ENCODE results near the gene SPATA25.
"Not testable (repeated sequence)": the region's sequence is repeated elsewhere in the genome, so short reads cannot be mapped to it uniquely, and the experiment has no call there.

The SPATA25 gene

DNA sequence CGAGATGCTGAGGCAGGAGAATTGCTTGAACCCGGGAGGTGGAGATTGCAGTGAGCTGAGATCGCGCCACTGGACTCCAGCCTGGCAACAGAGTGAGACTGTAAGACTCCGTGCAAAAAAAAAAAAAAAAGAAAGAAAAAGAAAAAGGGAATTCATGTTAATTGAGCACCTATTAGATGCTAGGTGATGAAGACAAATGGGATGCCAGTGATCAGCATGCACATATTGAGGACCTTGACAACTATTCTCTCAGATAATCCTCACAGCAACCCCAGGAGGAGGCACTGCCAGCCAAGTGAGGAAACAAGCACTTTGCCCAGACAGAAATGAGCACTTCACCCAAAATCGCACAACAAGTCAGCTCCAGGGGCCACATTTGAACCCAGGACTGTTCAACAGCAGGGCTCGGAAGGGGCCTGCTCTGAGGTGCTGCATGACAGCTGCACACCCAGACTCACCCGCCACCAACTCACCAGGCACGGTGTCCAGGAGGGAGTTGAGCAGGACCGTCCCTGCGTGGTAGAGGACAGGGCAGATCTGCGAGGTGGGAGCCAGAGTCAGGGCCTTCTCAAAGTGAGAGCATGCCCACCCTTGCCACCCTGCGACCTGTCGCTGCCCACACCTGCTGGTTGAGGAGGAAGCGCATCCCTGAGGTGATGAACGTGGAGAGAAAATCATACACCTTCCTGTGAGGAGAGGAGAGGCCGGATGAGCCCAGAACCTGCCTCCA, 20.0 kb upstream of the SPATA25 start:
- DNase-seq = no peak
- Mint-ChIP-seq H3K9me3 (no peaks in the 10 kb centered on the region), H3K36me3 (ENCODE audit: low read depth) (no peaks in the 10 kb centered on the region), H3K4me1 (peaks cover 19% of the 10 kb centered on the region), H3K4me3 (no peak overlapping the region), H3K27me3 (peaks cover 2% of the 10 kb centered on the region), H3K27ac (no peak overlapping the region)
- no peak for ATAC-seq

DNA sequence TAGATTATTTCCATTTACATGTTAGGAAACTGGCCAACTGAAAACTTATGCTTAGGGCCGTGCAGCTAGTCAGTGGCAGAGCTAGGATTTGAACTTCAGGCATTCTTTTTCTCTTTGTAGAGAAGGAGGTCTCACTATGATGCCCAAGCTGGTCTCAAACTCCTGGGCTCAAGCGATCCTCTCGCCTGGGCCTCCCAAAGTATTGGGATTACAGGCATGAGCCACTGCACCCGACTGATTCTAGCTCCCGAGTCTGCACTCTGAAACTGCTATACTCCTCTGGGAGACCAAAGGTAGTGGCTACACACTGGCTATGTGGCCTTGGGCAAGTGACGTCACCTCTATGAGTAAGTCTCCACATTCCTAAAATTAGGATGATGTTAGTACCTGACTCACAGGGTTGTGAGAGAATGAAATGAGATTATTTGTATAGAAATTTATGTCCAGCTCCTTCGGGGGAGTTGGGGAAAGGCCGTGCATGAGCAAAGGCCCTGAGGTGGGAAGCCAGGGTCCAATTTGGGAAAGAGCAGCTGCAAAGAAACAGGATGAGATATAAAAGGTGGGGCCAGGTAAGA, 18.2 kb upstream of the SPATA25 start:
- Mint-ChIP-seq H3K27ac (no peak overlapping the region), H3K4me3 (no peak overlapping the region), H3K4me1 (peaks cover 7% of the 10 kb centered on the region), H3K36me3 (ENCODE audit: low read depth) (no peaks in the 10 kb centered on the region), H3K9me3 (no peaks in the 10 kb centered on the region), H3K27me3 (no peaks in the 10 kb centered on the region)
- ATAC-seq (no peak), DNase-seq (no peak)

DNA sequence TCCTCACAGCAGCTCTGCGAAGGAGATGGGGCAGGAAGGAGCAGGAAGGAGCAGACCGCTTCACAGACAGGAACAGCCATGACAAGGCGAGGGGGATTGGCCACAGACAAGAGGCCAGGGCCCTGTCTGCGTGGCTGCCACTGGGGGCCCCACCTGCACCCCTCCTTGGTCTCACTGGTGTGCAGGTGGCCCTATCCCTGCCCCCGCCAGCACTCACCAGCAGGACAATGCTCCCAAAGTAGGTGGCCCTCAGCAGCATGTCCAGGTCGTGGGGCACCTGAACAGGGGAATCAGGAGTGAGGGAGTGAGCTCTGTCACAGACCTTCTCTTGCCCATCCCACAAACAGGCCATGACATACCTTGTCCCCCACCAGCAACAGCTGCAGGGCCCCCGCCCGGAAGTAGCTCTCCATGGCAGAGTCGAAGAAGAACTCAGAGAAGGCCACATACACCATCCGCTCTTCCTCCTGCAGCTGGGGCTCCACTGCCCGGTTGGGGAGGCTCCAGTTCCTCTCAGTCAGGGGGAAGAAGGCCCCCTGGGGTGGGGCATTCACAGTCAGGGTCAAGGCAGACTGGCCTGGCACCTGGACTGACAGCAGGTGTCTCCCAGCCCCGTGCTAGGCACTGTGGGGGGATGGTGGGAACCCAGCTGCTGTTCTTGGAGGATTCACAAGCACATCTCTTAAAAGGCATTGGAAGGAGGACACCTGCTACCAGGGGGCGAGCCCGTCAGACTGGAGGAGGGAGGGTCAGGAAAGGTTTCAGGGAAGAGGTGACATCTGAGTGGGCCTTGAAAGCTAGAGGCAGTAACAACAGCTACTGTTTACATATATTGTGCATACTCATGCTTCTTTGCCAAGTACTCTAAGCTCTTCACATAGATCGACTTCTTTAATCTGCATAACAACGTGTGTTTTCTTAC, 17.4 kb upstream of the SPATA25 start:
- no peak overlapping the region for H3K27ac Mint-ChIP-seq
- no peaks in the 10 kb centered on the region for H3K9me3 Mint-ChIP-seq
- no peaks in the 10 kb centered on the region for H3K36me3 Mint-ChIP-seq (ENCODE audit: low read depth)
- DNase-seq = no peak
- no peak overlapping the region for H3K4me3 Mint-ChIP-seq
- ATAC-seq = no peak
- H3K4me1 Mint-ChIP-seq = no peaks in the 10 kb centered on the region
- no peaks in the 10 kb centered on the region for H3K27me3 Mint-ChIP-seq

DNA sequence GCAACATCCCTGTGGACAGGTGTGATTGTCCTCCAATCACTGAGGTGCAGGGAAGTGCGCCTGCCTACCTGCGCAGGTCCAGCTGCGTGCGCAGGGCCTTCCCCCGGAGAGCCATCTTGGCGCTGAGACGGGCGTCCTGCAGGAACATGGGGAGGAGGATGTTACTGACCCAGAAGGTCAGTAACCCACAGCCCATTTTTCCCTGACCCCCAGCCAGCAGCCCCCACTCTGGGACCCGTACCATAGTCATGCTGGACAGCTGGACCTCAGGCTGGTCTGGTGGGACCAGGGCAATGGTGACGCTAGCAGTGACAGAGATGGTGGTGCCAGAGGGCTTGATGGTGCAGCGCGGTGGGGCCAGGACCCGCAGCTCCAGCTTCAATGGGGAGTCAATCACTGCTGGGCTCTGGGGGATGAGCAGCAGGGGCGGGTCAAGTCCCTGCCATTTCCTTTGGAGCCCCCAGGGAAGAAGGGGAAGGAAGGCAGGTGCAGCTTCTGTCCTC, 14.8 kb upstream of the SPATA25 start:
- no peak overlapping the region for H3K27ac Mint-ChIP-seq
- H3K36me3 Mint-ChIP-seq (ENCODE audit: low read depth) = peaks cover 3% of the 10 kb centered on the region
- no peak for DNase-seq
- no peaks in the 10 kb centered on the region for H3K9me3 Mint-ChIP-seq
- ATAC-seq = no peak
- no peak overlapping the region for H3K4me3 Mint-ChIP-seq
- H3K4me1 Mint-ChIP-seq = no peaks in the 10 kb centered on the region
- no peaks in the 10 kb centered on the region for H3K27me3 Mint-ChIP-seq

DNA sequence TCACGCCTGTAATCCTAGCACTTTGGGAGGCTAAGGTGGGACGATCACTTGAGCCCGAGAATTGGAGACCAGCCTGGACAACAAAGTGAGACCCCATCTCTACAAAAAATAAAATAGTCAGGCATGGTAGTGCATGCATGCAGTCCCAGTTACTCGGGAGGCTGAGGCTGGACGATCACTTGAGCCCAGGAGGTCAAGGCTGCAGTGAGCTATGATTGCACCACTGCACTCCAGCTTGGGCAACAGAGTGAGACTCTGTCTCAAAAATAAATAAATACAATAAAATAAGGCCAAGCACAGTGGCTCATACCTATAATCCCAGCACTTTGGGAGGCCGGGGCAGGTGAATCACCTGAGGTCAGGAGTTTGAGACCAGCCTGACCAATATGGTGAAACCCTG, 13.9 kb upstream of the SPATA25 start:
- not testable (repeated sequence) for H3K9me3 Mint-ChIP-seq; H3K27ac Mint-ChIP-seq; DNase-seq; H3K36me3 Mint-ChIP-seq (ENCODE audit: low read depth); H3K27me3 Mint-ChIP-seq; H3K4me3 Mint-ChIP-seq; ATAC-seq; H3K4me1 Mint-ChIP-seq

DNA sequence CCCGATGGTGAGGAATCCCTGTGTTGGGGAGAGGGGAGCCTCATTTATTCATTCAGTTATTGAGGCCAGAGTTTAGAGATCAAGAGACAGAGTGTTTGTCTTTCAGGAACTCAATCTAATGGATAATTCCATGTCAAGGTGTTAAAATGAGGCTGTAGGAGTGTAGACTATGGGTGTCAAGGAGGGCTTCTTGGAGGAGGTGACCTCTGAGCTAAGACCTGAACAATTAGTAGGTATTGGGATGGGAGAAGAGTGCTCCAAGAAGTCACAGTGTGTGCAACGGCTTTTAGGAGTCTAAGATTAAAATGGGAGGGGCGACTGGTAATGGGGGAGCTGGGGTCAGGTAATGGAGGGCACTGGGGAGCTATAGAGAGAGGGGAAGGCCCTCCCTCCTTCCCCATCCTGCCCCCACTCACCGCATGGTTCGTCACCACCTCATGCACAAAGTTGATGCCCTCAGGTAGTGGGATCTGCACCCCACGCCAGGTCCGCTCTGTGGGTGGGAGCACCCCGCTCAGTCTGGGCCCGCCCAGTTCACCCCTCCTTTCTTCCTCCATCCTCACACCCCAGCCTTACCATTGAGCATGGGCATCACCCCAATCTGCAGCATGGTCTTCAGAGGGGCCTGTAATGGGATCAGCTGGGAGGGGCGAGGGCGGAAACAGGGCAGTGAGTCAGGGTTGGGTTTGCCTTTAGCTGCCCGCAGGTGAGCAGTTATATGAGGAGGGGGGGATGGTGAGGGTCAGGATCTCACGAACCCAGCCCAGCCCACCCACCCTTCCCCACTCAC, 11.8 kb upstream of the SPATA25 start:
- H3K27me3 Mint-ChIP-seq = no peaks in the 10 kb centered on the region
- no peak overlapping the region for H3K27ac Mint-ChIP-seq
- peaks cover 5% of the 10 kb centered on the region for H3K4me1 Mint-ChIP-seq
- H3K4me3 Mint-ChIP-seq = no peak overlapping the region
- H3K9me3 Mint-ChIP-seq = no peaks in the 10 kb centered on the region
- H3K36me3 Mint-ChIP-seq (ENCODE audit: low read depth) = peaks cover 3% of the 10 kb centered on the region
- DNase-seq = no peak
- no peak for ATAC-seq

DNA sequence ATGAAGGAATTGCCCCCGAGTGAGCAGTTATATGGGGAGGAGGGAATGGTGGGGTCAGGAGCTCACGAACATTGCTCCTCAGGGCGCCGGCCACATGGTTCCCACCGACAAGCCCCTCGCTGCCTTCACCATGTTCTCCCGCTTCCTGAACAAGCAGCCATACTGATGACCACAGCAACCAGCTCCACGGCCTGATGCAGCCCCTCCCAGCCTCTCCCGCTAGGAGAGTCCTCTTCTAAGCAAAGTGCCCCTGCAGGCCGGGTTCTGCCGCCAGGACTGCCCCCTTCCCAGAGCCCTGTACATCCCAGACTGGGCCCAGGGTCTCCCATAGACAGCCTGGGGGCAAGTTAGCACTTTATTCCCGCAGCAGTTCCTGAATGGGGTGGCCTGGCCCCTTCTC, 10.9 kb upstream of the SPATA25 start:
- Mint-ChIP-seq H3K9me3 (no peaks in the 10 kb centered on the region), H3K4me3 (no peak overlapping the region), H3K27me3 (no peaks in the 10 kb centered on the region), H3K36me3 (ENCODE audit: low read depth) (peaks cover 9% of the 10 kb centered on the region), H3K4me1 (peaks cover 13% of the 10 kb centered on the region), H3K27ac (no peak overlapping the region)
- ATAC-seq = no peak
- no peak for DNase-seq

DNA sequence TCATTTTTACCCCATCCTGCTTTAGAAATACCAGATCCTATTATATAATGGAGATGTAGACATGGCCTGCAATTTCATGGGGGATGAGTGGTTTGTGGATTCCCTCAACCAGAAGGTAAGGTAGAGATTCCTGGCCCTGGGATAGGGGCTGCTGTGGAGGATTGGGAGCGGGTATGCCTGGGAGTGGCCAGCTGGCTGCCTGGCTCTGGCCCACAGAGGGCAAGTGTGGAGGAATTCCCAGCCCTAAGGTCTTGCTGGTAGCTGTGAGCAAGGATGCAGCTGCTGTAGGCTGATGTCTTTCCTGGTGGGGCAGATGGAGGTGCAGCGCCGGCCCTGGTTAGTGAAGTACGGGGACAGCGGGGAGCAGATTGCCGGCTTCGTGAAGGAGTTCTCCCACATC, 10.3 kb upstream of the SPATA25 start:
- ATAC-seq (no peak), DNase-seq (no peak)
- Mint-ChIP-seq H3K4me1 (peaks cover 19% of the 10 kb centered on the region), H3K36me3 (ENCODE audit: low read depth) (peaks cover 9% of the 10 kb centered on the region), H3K27ac (no peak overlapping the region), H3K9me3 (no peaks in the 10 kb centered on the region), H3K4me3 (no peak overlapping the region), H3K27me3 (no peaks in the 10 kb centered on the region)

DNA sequence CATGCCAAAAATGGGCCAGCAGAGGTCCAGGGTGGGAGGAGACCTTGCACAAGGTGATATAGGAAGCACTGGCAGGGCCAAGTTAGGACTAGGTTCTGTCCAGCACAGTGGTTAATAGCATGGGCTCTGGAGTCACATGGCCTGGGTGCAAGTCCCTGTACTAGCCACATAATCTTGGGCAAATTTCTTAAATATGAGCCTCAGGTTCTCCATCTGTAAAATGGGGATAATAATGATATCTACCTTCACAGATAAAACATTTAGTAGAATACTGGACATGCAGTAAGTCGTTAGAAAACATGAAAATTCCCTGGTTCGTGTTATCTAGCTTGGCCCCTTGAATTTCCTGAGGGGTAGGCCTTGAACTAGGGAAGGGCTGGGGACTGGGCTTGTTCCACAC, 9.9 kb upstream of the SPATA25 start:
- Mint-ChIP-seq H3K4me3 (no peak overlapping the region), H3K4me1 (peaks cover 23% of the 10 kb centered on the region), H3K27ac (no peak overlapping the region), H3K9me3 (no peaks in the 10 kb centered on the region), H3K36me3 (ENCODE audit: low read depth) (peaks cover 9% of the 10 kb centered on the region), H3K27me3 (no peaks in the 10 kb centered on the region)
- DNase-seq (no peak), ATAC-seq (no peak)

DNA sequence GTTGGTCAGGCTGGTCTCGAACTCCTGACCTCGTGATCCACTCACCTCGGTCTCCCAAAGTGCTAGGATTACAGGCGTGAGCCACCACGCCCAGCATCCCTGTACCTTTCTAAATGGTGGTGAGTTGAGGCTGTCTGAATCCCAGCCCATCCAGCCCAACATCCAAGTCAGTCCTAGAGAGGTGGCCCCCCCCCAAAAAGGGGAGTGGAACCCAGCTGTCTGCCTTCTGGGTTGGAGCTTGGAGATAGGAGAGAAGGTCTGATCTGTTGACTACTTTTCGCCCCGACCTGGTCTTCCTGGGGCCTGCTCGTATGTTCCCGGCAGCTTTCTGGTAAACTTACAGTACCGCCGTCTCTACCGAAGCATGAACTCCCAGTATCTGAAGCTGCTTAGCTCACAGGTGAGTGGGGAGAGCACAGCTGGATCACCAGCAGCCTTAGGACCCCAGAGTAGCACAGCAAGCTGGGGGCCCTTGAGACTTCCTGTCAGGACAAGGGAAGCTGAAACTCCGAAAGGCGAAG, 9.3 kb upstream of the SPATA25 start:
- Mint-ChIP-seq H3K4me1 (peaks cover 27% of the 10 kb centered on the region), H3K27me3 (no peaks in the 10 kb centered on the region), H3K4me3 (no peak overlapping the region), H3K9me3 (no peaks in the 10 kb centered on the region), H3K27ac (no peak overlapping the region), H3K36me3 (ENCODE audit: low read depth) (peaks cover 9% of the 10 kb centered on the region)
- DNase-seq (no peak), ATAC-seq (no peak)

DNA sequence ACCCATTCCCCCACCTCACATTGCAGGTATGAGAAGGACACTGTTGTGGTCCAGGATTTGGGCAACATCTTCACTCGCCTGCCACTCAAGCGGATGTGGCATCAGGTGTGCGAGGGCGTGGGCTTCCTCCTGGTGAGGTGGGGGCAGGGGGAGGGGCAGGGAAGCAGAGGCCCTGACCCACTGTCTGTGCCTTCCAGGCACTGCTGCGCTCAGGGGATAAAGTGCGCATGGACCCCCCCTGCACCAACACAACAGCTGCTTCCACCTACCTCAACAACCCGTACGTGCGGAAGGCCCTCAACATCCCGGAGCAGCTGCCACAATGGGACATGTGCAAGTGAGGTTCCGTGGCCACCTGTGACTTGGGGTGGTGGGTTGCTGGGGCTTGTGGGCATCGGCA, 7.4 kb upstream of the SPATA25 start:
- Mint-ChIP-seq H3K27me3 (no peaks in the 10 kb centered on the region), H3K4me3 (no peak overlapping the region), H3K9me3 (no peaks in the 10 kb centered on the region), H3K27ac (no peak overlapping the region), H3K36me3 (ENCODE audit: low read depth) (peaks cover 9% of the 10 kb centered on the region), H3K4me1 (peaks cover 35% of the 10 kb centered on the region)
- ATAC-seq = no peak
- no peak for DNase-seq

DNA sequence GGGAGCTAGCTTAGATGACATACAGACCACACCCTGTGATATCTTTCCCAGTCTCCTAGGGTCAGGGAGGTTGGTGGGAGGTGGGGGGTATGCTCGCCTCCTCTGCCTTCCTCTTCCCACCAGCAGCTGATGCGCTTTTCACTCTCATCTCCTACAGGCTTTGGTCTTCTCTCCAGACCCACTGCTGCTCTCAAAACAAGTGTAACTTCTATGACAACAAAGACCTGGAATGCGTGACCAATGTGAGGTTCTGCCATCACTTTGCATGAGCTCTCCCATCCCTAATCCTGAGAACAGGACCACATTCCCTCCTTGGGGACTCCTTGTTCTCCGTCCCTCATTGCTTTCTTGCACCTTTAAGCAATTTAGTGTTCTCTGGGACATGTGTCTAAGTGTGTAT, 6.4 kb upstream of the SPATA25 start:
- H3K27ac Mint-ChIP-seq = no peak overlapping the region
- no peak for ATAC-seq
- H3K4me1 Mint-ChIP-seq = peaks cover 43% of the 10 kb centered on the region
- DNase-seq = no peak
- peaks cover 5% of the 10 kb centered on the region for H3K36me3 Mint-ChIP-seq (ENCODE audit: low read depth)
- no peaks in the 10 kb centered on the region for H3K27me3 Mint-ChIP-seq
- H3K9me3 Mint-ChIP-seq = no peaks in the 10 kb centered on the region
- H3K4me3 Mint-ChIP-seq = no peak overlapping the region

DNA sequence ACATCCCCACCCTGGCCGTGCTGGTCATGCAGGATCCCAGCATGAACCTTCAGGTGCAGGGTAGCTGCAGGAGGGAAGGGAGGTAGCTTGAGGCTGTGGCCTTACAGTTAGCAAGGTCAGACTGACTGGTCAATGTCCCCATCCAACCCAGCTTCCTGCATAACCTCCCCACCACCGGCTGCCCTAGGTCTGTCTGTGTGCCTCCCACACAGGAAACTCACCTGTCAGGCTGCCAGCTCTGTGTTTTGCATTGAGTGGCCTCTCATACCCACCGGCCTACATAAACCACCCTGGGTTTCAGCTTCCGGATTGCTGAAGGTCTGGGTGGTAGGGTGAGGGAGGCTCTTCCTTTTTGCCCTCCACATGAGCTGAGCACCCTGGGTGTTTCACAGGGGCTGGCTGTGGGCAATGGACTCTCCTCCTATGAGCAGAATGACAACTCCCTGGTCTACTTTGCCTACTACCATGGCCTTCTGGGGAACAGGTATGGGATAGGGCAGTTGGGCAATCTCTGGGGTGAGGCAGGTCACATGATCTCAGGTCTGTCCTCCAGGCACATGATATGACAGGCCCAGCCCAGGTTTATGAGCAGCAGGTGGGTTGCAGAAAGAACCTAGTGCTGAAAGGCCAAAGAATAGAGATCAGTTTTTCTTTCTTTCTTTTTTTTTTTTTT, 5.5 kb upstream of the SPATA25 start:
- peaks cover 43% of the 10 kb centered on the region for H3K4me1 Mint-ChIP-seq
- DNase-seq (peak; percentile 24), ATAC-seq (peak; percentile 23)
- peak overlapping the region; percentile 65 for H3K27ac Mint-ChIP-seq
- H3K27me3 Mint-ChIP-seq = no peaks in the 10 kb centered on the region
- H3K4me3 Mint-ChIP-seq = peak overlapping the region; percentile 88
- no peaks in the 10 kb centered on the region for H3K9me3 Mint-ChIP-seq
- H3K36me3 Mint-ChIP-seq (ENCODE audit: low read depth) = peaks cover 5% of the 10 kb centered on the region
